B cell (primary cell): ENCODE results near the gene JARID2.

Source experiments
- EZH2 ChIP-seq: IDR thresholded peaks from 2 replicates; pipeline ENCODE4 v1.6.1; 2012; ENCODE audit warnings: borderline replicate concordance, low read depth, mild to moderate bottlenecking, moderate library complexity, low read length; ENCODE audit not compliant: insufficient read depth, poor library complexity, severe bottlenecking
- TF ChIP-seq, protein P1 (sequence below): fragments of 200-600 bp; IDR thresholded peaks from one replicate; pipeline ENCODE4 v1.8.0; 2022; ENCODE audit warnings: antibody characterized with exemption, mild to moderate bottlenecking

- TF ChIP-seq, protein P1, sequence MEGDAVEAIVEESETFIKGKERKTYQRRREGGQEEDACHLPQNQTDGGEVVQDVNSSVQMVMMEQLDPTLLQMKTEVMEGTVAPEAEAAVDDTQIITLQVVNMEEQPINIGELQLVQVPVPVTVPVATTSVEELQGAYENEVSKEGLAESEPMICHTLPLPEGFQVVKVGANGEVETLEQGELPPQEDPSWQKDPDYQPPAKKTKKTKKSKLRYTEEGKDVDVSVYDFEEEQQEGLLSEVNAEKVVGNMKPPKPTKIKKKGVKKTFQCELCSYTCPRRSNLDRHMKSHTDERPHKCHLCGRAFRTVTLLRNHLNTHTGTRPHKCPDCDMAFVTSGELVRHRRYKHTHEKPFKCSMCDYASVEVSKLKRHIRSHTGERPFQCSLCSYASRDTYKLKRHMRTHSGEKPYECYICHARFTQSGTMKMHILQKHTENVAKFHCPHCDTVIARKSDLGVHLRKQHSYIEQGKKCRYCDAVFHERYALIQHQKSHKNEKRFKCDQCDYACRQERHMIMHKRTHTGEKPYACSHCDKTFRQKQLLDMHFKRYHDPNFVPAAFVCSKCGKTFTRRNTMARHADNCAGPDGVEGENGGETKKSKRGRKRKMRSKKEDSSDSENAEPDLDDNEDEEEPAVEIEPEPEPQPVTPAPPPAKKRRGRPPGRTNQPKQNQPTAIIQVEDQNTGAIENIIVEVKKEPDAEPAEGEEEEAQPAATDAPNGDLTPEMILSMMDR, result no peak
- no peak for TF ChIP-seq EZH2
These were observed 191.3 kb downstream of the JARID2 start for GRCh38 chr6:15437090-15437635.
